ENCODE measurements around the gene CDC42EP3. TPM values are rescaled to one million over a fixed set of nuclear protein-coding genes. Genes with fewer than 3 reads are reported as not detected.
A peak's percentile ranks its signal among the peaks of the same experiment; 100 is the strongest.

CDC42EP3 gene
- total RNA-seq, 4 donors from 2014 or later, result 14.0 to 42.6 (median 28.7) TPM

DNA sequence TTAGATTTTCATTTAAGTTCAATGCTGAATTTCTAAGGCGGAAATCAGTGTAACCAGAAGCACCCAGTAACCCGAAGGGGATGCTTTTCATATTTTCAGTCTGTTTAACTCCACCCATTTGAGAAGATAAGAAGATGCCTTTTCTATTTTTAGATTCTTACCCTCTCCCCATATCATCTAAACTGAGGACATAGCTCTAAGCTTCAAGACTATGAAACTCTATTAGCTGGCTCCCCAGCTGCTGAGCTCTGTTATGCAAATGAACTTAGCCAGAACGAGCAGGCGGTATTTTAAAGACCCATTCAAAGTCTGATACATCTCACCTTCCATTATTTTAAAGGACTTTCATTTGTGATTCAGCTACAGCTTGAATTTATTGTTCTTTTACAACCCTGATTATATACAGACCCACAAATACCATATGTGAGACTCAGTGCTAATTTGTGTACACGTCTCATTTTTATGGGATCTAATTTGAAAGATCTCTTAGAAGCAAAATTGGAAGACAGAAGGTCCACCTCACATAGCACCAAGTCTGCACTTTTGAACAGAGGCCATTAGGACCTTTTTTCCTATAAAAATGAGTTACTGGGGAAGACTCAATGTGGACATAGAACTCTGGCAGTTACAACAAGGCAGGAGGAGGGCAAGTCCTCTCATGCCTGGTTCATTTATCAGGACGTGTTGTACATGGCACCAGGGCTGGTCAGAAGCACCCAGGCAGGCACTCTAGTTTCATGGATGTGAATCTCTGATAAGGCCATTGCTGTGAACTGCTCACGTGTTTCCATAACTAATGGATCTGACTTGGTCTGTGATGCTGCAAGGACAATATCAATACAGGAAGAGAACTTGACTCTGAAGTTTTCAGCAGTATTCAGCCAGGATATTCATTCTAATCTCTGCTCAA is 16.3 kb downstream of the CDC42EP3 start:
- DNase-seq (ENCODE audit: low spot score in 2 of 2), result no peak
- TF ChIP-seq, protein P1, sequence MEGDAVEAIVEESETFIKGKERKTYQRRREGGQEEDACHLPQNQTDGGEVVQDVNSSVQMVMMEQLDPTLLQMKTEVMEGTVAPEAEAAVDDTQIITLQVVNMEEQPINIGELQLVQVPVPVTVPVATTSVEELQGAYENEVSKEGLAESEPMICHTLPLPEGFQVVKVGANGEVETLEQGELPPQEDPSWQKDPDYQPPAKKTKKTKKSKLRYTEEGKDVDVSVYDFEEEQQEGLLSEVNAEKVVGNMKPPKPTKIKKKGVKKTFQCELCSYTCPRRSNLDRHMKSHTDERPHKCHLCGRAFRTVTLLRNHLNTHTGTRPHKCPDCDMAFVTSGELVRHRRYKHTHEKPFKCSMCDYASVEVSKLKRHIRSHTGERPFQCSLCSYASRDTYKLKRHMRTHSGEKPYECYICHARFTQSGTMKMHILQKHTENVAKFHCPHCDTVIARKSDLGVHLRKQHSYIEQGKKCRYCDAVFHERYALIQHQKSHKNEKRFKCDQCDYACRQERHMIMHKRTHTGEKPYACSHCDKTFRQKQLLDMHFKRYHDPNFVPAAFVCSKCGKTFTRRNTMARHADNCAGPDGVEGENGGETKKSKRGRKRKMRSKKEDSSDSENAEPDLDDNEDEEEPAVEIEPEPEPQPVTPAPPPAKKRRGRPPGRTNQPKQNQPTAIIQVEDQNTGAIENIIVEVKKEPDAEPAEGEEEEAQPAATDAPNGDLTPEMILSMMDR (IDR thresholded peaks at IDR 0.05), result no peak
- TF ChIP-seq POLR2A (IDR thresholded peaks at IDR 0.05), result no peak
- 58 to 67% methylated on average over 7 of the region's 7 CpGs for WGBS, 2 donors
- no peak overlapping the region for H3K4me3 ChIP-seq (ENCODE audit: low read depth, poor library complexity, severe bottlenecking)
- intact Hi-C loops (cut with DNase I; ENCODE audit: low total_unique reads), result loop anchor here (5.0 kb wide), 1 partner anchor 502 kb away; no protein-coding TSS in a partner anchor

DNA sequence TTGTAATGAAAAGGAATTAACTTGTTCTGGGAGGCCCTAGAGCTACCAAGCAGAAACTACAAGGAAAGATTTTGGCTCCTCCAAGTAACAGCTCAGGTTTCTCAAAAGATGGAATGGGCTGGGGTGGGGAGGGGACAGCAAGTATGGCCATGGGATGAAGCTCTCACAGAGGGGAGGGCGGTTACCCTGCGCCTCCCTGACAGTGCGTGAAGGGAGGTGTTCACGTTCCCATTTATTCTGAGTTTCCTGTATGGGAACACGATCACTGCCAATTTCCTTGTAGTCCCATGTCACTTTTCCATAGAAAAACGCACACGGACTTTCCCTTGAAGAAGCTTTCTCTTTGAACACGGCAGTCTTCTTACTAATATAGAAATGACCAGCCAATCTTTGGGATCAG is 17.0 kb downstream of the CDC42EP3 start:
- intact Hi-C loops (cut with DNase I; ENCODE audit: low total_unique reads), result no loop called here
- no peak for TF ChIP-seq POLR2A (IDR thresholded peaks at IDR 0.05)
- TF ChIP-seq, protein P1 (IDR thresholded peaks at IDR 0.05), result no peak
- H3K4me3 ChIP-seq (ENCODE audit: low read depth, poor library complexity, severe bottlenecking), result no peak overlapping the region
- DNase-seq (ENCODE audit: low spot score in 2 of 2), result no peak
- WGBS, 2 donors, result 66 to 74% methylated on average over 8 of the region's 8 CpGs

DNA sequence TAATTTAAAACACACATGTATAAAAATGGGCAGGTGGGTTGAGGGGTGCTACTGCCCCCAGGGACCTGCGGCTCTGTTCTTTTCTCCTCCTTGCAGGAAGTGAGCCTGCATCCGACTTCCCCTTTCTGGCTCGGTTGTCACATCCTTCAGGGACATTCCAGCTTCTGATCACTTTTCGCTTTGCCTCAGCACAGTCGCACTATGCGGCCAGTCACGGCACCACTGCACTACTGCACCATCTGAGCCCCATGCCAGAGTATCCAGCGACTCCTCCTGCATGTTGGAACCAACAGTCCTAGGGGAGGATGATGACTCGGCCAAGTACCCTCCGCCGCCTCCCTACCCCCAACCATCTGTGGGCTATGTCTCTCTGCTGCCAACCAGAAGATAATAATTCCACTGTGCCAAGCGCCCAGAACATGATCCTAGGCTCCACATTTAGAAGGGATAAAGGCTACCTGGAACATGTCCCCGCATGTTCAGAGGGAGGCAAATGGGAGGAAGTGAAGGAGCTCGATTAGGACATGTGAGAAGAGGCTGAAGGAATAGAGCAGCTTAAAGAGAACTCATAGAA is 17.6 kb downstream of the CDC42EP3 start:
- TF ChIP-seq, protein P1 (IDR thresholded peaks at IDR 0.05), result no peak
- TF ChIP-seq POLR2A (IDR thresholded peaks at IDR 0.05), result no peak
- H3K4me3 ChIP-seq (ENCODE audit: low read depth, poor library complexity, severe bottlenecking), result no peak overlapping the region
- 38 to 53% methylated on average over 14 of the region's 14 CpGs for WGBS, 2 donors
- intact Hi-C loops (cut with DNase I; ENCODE audit: low total_unique reads), result no loop called here
- peak in 1 of 2 donors; percentile 38 for DNase-seq (ENCODE audit: low spot score in 2 of 2)

DNA sequence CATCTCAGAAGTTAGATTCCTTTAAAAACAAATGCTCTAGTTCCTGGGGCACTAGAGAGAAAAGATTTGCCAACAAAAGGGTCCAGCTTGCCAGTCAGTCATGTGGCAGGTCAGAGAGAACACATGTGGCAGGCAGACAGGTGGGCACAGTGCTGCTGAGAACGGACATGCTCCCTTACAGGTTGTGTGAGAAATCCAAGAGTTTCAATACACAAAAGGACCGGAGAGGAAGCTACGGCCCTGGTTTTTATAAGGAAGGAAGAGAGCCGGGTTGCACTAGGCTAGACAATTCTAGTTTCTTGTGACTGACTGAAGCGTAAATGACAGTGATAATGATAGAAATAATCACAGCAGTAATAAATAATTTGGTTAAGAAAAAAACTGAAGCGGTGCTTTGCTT is 18.3 kb downstream of the CDC42EP3 start:
- intact Hi-C loops (cut with DNase I; ENCODE audit: low total_unique reads), result no loop called here
- DNase-seq (ENCODE audit: low spot score in 2 of 2), result no peak
- H3K4me3 ChIP-seq (ENCODE audit: low read depth, poor library complexity, severe bottlenecking), result no peak overlapping the region
- no peak for TF ChIP-seq POLR2A (IDR thresholded peaks at IDR 0.05)
- TF ChIP-seq, protein P1 (IDR thresholded peaks at IDR 0.05), result no peak
- 66 to 67% methylated on average over 6 of the region's 6 CpGs for WGBS, 2 donors

DNA sequence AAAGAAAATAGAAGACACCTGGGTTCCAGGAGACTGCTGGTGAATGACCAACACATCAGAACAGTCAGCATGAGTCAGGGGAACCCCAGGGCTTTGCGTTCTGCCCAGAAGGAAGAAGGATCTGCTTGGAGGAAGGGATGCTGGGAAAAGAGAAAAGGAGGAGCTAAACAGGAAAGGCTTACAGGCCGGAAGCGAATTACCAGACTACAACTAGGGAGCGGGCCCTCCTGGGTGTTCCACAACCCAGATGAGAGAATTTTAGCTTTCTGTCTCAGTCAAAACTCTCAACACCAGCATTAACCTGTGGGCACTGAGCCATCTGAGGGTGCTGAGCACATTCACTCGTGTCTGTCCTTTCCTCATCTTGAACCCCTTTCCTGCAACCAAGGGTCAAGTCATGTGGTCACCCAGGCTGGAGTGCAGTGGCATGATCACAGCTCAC is 19.2 kb downstream of the CDC42EP3 start:
- TF ChIP-seq POLR2A (IDR thresholded peaks at IDR 0.05), result no peak
- TF ChIP-seq, protein P1 (IDR thresholded peaks at IDR 0.05), result no peak
- 75 to 83% methylated on average over 5 of the region's 5 CpGs for WGBS, 2 donors
- H3K4me3 ChIP-seq (ENCODE audit: low read depth, poor library complexity, severe bottlenecking), result no peak overlapping the region
- no peak for DNase-seq (ENCODE audit: low spot score in 2 of 2)
- intact Hi-C loops (cut with DNase I; ENCODE audit: low total_unique reads), result no loop called here
